Spleen (tissue), 7 donors: Measurements from ENCODE around the gene IBA57.

Source experiments
- POLR2A ChIP-seq, 3 donors: fragments of 450-650 bp; IDR thresholded peaks; one replicate each; pipeline ENCODE4 v1.5.1; 2017; ENCODE audit warnings: antibody characterized with exemption in 3 of 3, mild to moderate bottlenecking in 1 of 3
- TF ChIP-seq, protein P1 (sequence below), 11 experiments: fragments of 200-600 bp in 7 of 11; fragments of 450-650 bp in 4 of 11; sonication (generic) in 4 of 11; IDR thresholded peaks in 8 of 11; conservative IDR thresholded peaks in 3 of 11; 1 replicate in 7 of 11; 2 replicates in 4 of 11; pipeline versions ENCODE4 v1.4.0 to v1.8.0; 2016 to 2021; ENCODE audit warnings: antibody characterized with exemption in 11 of 11, inconsistent platforms in 4 of 11, mild to moderate bottlenecking in 1 of 11
- donor health status: DM: no; HTN: no; CAD: no; lungs with moderate emphysema.
- donor health status: DM: no; HTN: no; CAD: no.
- donor health status: DM: no; HTN: no; CAD: no.

- TF ChIP-seq, protein P1, sequence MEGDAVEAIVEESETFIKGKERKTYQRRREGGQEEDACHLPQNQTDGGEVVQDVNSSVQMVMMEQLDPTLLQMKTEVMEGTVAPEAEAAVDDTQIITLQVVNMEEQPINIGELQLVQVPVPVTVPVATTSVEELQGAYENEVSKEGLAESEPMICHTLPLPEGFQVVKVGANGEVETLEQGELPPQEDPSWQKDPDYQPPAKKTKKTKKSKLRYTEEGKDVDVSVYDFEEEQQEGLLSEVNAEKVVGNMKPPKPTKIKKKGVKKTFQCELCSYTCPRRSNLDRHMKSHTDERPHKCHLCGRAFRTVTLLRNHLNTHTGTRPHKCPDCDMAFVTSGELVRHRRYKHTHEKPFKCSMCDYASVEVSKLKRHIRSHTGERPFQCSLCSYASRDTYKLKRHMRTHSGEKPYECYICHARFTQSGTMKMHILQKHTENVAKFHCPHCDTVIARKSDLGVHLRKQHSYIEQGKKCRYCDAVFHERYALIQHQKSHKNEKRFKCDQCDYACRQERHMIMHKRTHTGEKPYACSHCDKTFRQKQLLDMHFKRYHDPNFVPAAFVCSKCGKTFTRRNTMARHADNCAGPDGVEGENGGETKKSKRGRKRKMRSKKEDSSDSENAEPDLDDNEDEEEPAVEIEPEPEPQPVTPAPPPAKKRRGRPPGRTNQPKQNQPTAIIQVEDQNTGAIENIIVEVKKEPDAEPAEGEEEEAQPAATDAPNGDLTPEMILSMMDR (IDR thresholded peaks at IDR 0.05 in 8 of 11, conservative IDR thresholded peaks at IDR 0.05 in 3 of 11), result no peak
- no peak for TF ChIP-seq POLR2A (IDR thresholded peaks at IDR 0.05)
Measured at GRCh38 chr1:228194921-228195812, 29.6 kb downstream of the IBA57 start.
